GM18498 (cell line): ENCODE data around the gene PIK3R2.

Source experiments
- ATAC-seq: cut with Tn5 transposase; IDR thresholded peaks from one replicate; pipeline ENCODE4 v1.9.1; 2021; ENCODE audit warnings: mild to moderate bottlenecking, moderate library complexity; ENCODE audit not compliant: unreplicated experiment

The PIK3R2 gene

DNA sequence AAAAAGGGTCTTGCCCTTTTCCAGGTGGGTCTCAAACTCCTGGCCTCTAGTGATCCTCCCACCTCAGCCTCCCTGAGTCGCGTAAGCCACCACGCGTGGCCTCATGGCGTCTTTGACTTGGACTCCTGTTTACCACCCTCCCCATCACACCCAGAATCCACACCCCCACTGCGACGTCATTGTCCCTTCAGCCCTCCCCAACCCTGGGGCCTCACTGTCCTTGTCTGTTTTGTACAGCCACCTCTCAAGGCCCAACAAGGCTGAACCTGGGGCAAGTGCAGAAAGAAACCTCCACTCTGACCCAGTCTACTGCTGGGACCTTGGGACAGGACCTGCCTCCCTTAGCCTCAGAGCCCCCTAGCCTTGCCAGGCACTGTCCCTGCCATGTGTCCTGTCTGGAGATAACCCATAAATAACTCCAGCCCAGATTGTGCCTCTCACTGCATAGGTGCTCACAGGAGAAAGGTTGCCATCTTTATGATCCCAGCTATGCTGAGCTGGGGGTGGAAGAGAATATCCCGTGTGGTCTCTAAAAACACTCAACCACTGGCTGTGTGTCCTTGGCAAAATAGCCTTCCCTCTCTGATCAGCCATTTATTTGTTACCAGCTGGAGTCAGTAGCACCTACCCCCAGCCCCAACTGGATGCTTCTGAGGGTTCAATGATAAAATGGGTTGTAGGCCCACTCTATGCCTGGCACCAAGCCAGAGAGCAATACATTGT lies 18.8 kb downstream of the PIK3R2 start:
- ATAC-seq, result no peak

GRCh38 chr19:18172331-18173053 lies 19.5 kb downstream of the PIK3R2 start:
- ATAC-seq, result no peak

DNA sequence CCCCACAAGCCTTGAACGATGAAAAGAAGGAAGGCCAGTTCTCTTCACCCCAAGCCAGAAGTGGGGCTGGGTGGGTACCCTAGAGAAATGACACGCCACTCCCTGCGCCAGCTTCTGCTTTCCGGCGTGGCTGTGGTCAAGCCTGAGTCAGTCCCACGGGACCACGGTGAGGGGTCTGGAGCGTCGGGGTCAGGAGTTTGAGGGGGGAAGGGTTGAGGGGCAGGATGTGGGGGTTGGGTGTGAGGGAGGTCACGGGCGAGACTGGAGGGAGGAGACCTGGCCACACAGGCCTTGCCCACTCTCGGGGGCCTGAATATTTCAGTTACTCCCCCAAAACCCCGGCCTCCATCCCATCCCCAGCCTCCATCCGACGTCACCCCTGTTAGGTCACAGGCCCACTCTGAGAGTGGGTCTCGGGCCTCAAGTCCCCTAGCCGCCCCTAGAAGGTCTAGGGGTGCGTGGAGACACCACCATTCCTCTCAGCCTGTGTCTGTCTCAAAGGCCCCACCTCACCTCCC lies 20.1 kb downstream of the PIK3R2 start:
- peak; percentile 8 for ATAC-seq

DNA sequence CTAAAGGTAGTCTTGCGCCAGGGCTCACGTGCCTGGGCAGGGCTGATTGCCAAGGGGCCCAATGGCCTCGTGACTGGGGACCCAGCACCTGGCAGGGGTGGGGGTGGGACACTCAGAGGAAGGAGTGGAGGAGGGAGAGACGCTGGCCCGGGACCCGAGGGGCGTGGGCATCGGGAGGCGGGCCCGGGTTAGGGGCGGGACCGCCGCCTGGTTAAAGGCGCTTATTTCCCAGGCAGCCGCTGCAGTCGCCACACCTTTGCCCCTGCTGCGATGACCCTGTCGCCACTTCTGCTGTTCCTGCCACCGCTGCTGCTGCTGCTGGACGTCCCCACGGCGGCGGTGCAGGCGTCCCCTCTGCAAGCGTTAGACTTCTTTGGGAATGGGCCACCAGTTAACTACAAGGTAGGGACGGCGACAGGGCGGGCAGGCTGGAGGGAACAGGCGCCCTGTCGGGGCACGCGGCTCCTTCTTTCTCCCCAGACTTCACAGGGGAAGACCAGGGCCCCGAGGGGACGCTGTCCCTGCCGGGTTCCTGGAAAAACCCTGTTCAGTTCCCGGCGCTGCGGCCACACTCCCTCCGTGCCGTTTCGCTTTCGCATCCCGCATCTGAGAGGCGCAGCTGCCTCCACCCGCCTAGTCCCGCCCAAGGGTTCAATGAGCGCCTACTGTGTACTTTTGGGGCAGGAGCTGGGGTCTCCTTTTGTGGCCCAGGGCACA lies 20.8 kb downstream of the PIK3R2 start, which contains the start of gene IFI30:
Gene IFI30 (plus strand): TSS at position 242 of the 717 bp plus-strand sequence. CDS start 29 bp downstream, at position 271.
- peak; percentile 59 for ATAC-seq

DNA sequence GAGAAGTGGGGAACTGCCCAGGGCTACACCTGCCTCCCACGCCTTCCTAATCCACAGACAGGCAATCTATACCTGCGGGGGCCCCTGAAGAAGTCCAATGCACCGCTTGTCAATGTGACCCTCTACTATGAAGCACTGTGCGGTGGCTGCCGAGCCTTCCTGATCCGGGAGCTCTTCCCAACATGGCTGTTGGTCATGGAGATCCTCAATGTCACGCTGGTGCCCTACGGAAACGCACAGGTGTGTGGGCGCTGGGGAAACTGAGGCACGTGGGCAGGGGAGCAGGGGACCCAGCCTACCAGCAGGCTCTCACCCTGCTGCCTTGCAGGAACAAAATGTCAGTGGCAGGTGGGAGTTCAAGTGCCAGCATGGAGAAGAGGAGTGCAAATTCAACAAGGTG lies 22.0 kb downstream of the PIK3R2 start:
- no peak for ATAC-seq

- no peak for ATAC-seq
Measured at GRCh38 chr19:18176367-18177310, 23.7 kb downstream of the PIK3R2 start.

DNA sequence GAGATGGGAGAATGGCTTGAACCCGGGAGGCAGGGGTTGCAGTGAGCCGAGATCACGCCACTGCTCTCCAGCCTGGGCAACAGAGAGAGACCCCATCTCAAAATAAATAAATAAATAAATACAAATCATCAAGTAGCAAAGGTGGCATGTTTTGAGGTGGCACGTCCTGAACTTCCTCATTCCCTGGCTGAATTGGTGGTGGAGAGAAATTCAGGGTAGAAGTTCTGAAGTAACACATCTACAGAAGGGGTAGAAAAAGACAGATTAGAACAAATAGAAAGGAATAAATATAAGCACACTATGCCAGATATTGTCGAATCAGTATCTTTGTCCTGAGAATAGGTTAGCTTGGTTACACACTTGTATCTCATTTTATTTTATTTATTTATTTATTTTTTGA lies 27.0 kb downstream of the PIK3R2 start:
- no peak for ATAC-seq

GRCh38 chr19:18183529-18183928 lies 30.6 kb downstream of the PIK3R2 start:
- no peak for ATAC-seq

- no peak for ATAC-seq
Measured at GRCh38 chr19:18185538-18185937, 32.6 kb downstream of the PIK3R2 start.

- ATAC-seq, result no peak
Measured at GRCh38 chr19:18190278-18190677, 37.3 kb downstream of the PIK3R2 start.

DNA sequence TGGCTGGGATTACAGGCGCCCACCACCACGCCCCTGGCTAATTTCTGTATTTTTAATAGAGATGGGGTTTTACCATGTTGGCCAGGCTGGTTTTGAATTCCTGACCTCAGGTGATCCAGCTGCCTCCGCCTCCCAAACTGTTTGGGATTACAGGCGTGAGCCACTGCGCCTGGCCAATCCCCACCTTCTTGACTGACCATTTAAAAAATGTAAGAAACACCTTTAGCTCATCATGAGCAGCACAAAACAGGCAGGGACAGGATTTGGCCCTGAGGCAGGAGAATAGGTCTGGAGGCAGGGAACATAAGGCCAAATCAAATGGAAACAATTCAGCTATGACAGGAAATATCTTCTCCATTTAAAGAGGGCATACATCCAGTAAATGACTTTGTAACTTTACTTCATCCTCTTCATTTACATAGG lies 38.7 kb downstream of the PIK3R2 start:
- no peak for ATAC-seq

- peak; percentile 85 for ATAC-seq
Measured at GRCh38 chr19:18192673-18193387, 39.9 kb downstream of the PIK3R2 start, which contains the start of gene MPV17L2. Gene MPV17L2, plus strand, starts transcription at chr19:18193218. Its CDS starts 64 bp downstream, at chr19:18193282.

DNA sequence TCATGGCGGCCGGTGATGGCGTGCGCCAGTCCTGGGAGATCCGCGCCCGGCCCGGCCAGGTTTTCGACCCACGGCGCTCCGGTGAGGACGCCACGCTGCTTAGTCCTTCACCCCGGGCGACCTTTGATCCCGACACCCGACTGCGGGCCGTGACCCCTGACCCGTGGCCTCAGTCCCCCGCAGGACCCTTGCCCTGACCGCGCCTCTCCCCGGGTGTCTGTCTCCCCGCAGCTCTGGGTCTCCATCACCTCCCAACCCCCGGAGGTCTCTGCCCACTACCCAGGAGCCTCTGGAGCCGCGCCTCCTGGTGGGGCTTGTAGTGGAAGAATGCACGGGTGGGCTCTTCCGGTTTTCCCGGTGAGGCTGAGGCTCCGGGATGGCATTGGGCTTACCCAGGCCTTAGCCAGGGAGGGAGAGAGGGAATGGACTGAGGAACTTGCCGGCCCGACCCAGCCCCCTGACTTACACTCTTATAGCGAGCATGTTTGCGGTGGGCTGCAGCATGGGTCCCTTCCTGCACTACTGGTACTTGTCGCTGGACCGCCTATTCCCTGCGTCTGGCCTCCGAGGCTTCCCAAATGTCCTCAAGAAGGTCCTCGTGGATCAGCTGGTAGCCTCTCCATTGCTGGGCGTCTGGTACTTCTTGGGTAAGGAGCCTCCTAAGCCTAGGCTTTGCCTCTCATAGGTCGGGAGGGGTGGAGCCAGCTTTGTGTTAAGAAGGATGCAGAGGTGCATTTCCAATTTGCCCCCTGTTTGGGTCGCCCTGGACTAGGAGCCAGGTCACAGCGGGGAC lies 40.6 kb downstream of the PIK3R2 start:
- peak; percentile 1 for ATAC-seq

GRCh38 chr19:18194181-18194530 lies 41.2 kb downstream of the PIK3R2 start:
- ATAC-seq, result no peak

- ATAC-seq, result no peak
Measured at GRCh38 chr19:18194554-18195238, 41.7 kb downstream of the PIK3R2 start.

GRCh38 chr19:18196511-18196845 lies 43.5 kb downstream of the PIK3R2 start:
- ATAC-seq, result no peak

DNA sequence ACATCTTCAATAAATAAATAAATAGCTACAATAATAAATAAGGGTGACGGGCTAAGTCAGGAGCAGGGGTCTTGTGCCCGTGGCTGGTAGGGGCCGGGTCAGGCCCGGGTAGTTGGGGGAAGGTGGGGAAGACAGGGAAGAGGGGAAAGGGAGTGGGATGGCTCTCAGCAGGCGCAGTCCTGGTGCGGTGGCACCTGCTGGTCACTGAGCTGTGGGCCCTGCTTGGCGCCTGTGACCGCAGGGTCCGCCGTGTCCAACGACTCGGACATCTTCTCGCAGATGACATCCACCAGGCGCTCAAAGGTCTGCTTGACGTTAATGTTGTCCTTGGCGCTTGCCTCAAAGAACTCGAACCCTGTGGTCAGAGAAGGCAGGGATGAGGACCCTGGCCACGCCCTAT lies 44.3 kb downstream of the PIK3R2 start:
- no peak for ATAC-seq

DNA sequence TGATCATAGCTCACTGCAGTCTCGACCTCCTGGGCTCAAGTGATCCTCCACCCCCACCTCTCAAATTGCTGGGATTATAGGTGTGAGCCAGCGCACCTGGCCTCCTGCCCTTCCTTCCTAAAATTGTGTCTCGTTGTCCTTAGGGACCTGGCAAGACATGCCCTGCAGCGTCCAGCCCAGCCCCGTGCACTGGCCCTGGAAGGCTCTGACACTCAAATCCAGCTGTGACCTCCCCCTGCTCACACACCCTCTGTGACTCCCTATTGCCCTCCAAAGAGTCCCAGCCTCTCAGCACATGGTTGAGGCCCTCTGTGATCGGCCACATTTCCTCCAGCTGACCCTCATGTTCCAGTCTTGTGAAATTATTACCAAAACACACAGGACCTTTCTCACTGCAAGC lies 45.0 kb downstream of the PIK3R2 start:
- no peak for ATAC-seq
